Choroid plexus epithelial cell (primary cell): Measurements from ENCODE around the gene ZSCAN31.

Source experiments
- DNase-seq: peaks from one replicate; pipeline ENCODE4 v3.0.0-alpha.2; 2010; ENCODE audit warnings: low read depth
- H3K4me3 ChIP-seq: 2 replicates; pipeline ENCODE4 v1.5.1; 2011; ENCODE audit warnings: low read depth, mild to moderate bottlenecking, control low read depth, low read length, moderate library complexity
- CTCF ChIP-seq: conservative IDR thresholded peaks from 2 replicates; pipeline ENCODE4 v1.5.1; 2011; ENCODE audit warnings: low read depth, mild to moderate bottlenecking, control low read depth, inconsistent platforms, low read length, moderate library complexity

Gene ZSCAN31

GRCh38 chr6:28345201-28345600 is 9.3 kb upstream of the ZSCAN31 start:
- no peak for TF ChIP-seq CTCF

GRCh38 chr6:28343898-28344677 is 8.1 kb upstream of the ZSCAN31 start:
- H3K4me3 ChIP-seq = no peak overlapping the region
- TF ChIP-seq CTCF = no peak
- DNase-seq = no peak

More at GRCh38 chr6:28345201-28345600, 9.3 kb upstream of the ZSCAN31 start:
- H3K4me3 ChIP-seq = no peak overlapping the region
- DNase-seq = no peak

GRCh38 chr6:28340310-28341095 is 4.6 kb upstream of the ZSCAN31 start:
- no peak for TF ChIP-seq CTCF
- no peak overlapping the region for H3K4me3 ChIP-seq
- no peak for DNase-seq

- no peak overlapping the region for H3K4me3 ChIP-seq
- no peak for DNase-seq
- TF ChIP-seq CTCF = no peak
These were observed 1.2 kb upstream of the ZSCAN31 start for GRCh38 chr6:28337121-28337520.

GRCh38 chr6:28336284-28337120 is 554 bp upstream of the ZSCAN31 start:
- TF ChIP-seq CTCF = no peak
- H3K4me3 ChIP-seq = peak overlapping the region; percentile 83
- peak; percentile 26 for DNase-seq

- H3K4me3 ChIP-seq = peak overlapping the region; percentile 83
- DNase-seq = no peak
- TF ChIP-seq CTCF = no peak
These were observed 846 bp downstream of the ZSCAN31 start for GRCh38 chr6:28335040-28335563.
